NCI-H2171 treated with DMSO at 0.1 percent for 48 hours (cell line): ENCODE measurements around the gene IGFL2.
A peak's percentile ranks its signal among the peaks of the same experiment; 100 is the strongest.
"Not testable (repeated sequence)": the region's sequence is repeated elsewhere in the genome, so short reads cannot be mapped to it uniquely, and the experiment has no call there.

Experiments used
- DNase-seq: peaks from one replicate; lab custom pipeline; 2025; lab: John Stamatoyannopoulos, UW

IGFL2 gene

DNA sequence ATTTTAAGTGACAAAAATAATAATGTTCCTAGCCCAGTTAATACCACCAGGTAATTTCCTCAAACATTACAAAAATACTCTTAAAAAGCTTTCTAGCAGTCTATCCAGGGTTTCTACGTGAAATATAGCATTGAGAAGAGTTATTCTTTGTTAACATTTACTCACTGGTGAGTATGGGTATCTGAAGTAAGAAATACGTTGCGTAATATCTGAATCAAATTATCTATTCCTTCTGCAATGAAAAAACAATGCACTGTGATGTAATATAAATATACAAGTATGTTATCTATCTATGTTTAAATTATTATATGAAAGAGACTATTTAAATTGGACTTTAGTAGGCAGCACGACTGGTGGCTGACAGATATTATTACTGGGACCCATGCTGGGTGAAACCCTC is 5.7 kb upstream of the IGFL2 start:
- DNase-seq = no peak

GRCh38 chr19:46144756-46145155 is 3.3 kb upstream of the IGFL2 start:
- DNase-seq = no peak

DNA sequence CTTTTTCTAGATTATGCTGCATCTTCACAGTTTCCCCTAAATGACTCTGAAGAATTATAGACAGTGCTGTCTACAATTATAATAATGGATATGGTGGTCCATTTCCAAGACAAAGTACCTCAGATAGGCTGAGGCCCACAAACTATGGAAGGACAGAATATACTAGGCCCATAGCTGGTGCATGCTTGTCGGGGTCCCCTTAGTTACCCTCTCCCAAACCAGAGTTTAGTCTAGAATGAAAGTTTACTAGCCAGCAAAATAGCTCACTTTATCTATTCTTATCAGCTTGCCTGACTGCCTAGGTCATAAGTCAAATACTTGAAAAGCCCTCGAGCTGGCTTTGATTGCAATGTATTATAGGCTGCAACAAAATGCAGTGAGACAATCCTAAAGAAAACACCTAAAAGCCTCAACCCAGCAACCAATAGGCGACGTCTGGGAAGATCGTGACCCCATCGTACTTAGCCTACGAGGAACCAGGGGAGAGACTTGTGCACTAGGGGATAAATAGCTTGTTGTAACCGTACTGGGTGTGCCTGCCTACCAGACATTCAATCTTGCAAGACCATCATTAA is 785 bp upstream of the IGFL2 start:
- DNase-seq = no peak

- no peak for DNase-seq
Observed at GRCh38 chr19:46150606-46151005, 2.6 kb downstream of the IGFL2 start.

DNA sequence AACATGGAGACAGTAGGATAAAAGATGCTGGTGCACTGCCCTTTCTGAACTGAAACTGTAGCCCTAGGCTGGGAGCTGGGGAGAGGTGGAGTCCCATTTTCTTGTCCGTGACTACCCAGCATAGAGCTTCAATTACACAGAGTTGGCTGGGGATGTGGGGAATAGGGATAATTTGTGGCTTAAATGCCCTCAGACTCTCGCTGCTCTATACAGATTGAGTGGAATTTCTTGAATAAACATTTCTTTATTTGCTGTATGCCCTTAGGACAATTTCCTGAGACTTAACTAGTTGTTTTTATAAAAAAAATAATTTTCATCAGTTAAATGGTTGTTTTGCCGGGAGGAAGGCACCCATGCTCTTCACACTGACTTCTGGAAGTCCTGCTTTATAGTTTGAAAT is 7.2 kb downstream of the IGFL2 start:
- no peak for DNase-seq

- DNase-seq = peak; percentile 2
Observed at GRCh38 chr19:46159418-46160232, 11.6 kb downstream of the IGFL2 start.

- no peak for DNase-seq
Observed at GRCh38 chr19:46160233-46160775, 12.3 kb downstream of the IGFL2 start.

DNA sequence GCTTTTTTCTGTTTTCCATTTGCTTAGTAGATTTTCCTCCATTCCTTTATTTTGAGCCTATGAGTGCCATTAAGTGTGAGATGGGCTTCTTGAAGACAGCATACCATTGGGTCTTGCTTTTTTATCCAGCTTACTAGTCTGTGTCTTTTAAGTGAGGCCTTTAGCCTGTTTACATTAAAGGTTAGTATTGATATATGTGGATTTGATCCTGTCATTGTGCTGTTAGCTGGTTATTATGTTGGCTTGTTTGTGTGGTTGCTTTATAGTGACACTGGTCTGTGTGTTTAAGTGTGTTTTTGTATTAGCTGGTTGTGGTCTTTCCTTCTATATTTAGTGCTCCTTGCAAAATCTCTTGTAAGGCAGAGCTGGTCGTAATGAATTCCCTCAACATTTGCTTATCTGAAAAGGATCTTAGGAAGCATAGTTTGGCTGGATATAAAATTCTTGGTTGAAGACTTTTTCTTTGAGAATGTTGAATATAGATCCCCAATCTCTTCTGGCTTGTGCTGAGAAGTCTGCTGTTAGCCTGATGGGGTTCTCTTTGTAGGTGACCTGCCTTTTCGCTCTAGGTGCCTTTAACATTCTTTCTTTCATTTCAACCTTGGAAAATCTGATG is 13.7 kb downstream of the IGFL2 start:
- not testable (repeated sequence) for DNase-seq

DNA sequence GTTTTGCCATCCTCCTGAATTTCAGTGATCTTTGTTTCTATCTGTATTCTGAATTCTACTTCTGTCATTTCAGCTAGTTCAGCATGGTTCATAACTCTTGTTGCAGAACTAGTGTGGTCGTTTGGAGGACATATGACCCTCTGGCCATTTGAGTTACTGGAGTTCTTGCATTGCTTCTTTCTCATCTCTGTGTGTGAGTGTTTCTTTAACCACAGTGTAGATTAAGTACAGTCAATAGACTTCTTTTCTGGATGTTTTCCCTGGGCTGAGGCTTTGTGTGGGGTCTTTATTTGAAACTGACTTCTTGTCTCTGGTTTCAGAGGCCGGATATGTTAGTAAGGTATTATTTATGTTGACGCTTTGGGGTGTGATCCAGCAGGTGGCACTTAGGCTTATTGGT is 14.7 kb downstream of the IGFL2 start:
- no peak for DNase-seq

DNA sequence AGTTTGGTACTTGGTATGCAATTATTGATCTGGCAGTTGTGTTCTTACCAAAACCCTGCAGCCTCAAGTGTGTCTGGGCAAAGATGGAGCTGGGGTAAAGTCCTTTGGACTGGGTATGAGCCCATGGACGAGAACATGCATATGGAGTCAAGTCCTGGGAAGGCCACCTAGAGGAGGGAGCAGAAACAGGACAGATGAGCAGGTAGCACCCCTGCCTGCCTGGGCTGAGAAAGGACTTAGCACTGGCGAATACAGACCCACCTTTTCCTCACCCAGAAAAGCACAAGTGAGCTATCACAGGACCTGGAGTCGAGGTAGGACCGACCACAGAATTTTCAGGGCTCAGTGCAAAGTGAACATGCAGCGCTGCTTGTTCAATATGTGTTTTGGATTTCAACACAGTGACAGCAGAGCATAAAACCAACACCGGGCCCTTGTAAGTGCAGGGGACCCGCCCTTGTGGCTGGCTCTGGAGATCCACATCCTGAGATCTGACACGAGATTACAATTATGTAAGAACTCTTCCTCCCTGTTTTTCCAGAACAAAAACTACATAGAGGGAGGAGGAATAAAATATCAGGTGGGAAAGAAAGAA is 25.9 kb downstream of the IGFL2 start:
- no peak for DNase-seq

DNA sequence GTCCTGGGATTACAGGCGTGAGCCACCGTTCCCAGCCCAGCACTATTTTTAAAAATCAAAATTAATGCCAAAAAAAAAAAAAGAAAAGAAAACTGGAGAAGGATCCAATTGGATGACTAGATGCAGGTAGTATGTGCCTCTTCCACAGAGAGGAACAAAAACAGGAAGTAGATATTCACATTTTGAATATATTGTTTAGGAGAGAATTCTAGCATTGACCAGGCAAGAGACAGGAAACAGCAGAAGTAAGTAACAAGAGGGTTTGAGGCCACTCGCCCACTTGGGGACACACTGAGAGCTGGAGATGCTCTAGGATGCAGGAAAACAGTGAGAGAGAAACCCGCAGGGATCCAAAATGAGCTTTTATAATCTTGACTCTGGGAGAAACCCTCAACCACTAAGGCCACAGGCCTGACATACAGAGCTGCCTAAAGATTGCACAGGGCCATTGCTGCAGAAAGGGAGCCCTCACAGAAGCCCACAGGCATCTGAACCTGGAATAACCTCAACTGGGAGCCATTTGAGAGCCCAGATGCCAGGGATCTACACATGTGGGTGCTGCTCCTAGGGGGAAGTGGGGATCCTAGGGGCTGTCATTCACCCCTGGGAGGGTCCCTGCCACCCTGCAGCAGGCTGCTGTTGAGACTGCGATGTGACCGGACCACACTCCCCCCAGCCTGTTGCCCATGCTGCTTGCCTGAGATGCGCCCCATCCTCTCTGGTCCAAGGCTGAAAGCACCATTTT is 28.2 kb downstream of the IGFL2 start:
- no peak for DNase-seq

- DNase-seq = no peak
Observed at GRCh38 chr19:46179076-46179759, 31.2 kb downstream of the IGFL2 start.

DNA sequence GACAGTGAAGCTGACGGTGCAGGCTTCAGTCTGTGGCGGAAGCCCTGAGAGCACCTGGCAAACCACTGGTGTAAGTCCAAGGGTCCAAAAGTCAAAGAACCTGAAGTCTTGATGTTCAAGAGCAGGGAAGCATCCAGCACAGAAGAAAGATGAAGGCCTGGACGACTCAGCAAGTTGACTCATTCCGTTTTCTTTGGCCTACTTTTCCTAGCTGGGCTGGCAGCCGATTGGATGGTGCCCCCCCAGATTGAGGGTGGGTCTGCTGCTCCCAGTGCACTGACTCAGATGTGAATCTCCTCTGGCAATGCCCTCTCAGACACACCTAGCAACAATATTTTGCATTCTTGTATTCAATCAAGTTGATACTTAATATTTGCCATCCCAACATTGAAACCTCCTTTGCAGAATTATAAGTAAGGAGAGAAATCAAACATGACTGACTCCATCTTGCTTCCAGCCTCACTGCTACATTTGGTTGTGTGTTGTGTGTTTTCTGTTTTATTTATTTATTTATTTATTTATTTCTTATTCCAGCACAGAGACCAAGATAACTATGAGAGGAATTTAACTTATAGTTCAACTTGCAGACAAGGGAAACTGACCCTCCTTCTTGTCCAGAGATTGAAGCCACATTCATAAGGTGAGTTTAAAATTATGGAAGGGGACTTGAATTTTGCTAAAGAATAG is 32.8 kb downstream of the IGFL2 start:
- DNase-seq = no peak

DNA sequence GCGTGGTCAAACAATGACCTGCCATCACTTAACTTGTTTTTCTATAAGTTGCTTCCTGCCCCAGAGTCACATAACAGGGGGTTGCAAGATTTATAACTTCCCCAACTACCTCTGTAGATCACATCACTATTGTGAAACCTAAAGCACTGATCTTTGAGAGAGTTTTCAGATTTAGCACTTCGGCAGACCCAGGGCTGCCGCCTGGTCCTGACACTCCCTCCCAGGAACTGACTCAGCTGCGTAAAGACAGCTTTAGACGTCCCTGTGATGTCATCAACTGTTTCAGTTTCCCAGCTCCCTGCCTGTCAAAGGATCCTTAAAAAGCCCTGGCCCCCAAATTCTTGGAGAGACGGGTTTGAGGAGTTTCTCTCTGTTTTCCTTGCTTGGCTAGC is 33.3 kb downstream of the IGFL2 start:
- DNase-seq = no peak

GRCh38 chr19:46182476-46182875 is 34.4 kb downstream of the IGFL2 start:
- DNase-seq = no peak

DNA sequence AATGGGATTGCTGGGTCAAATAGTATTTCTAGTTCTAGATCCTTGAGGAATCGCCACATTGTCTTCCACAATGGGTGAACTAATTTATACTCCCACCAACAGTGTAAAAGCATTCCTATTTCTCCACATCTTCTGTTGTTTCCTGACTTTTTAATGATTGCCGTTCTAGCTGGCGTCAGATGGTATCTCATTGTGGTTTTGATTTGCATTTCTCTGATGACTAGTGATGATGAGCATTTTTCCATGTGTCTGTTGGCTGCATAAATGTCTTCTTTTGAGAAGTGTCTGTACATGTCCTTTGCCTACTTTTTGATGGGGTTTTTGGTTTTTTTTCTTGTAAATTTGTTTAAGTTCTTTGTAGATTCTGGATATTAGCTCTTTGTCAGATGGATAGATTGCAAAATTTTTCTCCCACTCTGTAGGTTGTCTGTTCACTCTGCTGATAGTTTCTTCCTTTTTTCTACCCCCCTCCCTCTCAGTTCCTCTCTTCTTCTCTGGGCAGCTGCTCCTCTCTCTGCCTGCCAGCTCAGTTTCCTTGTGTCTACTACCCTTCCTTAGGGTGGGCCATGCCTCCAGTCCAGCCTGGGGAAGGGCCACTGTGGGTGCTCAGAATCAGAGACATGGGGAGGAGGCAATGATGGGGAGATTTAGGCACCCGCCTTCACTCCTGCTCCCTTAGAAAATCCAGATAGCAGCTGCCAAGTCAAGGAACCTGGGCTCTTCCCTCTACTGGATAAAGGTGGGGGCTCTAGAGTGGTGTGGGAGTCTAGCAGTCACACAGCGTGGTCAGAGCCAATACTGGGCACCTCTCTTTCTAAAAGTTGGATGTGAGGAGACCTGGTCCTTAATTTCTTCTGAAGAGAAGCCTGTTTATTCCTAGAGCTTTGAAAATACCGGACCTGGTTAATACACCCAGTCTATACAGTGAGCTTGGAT is 37.0 kb downstream of the IGFL2 start:
- DNase-seq = not testable (repeated sequence)

GRCh38 chr19:46186101-46186716 is 38.2 kb downstream of the IGFL2 start:
- DNase-seq = no peak

- no peak for DNase-seq
Observed at GRCh38 chr19:46186717-46187101, 38.7 kb downstream of the IGFL2 start.
